GM20000 (cell line): ENCODE data around the gene C13orf46.

ENCODE experiments used
- DNase-seq: peaks from one replicate; pipeline ENCODE4 v3.0.0; 2012; ENCODE audit warnings: low spot score
- TF ChIP-seq, protein P1 (sequence below): IDR thresholded peaks from 2 replicates; pipeline ENCODE4 v1.5.1; 2012; ENCODE audit warnings: mild to moderate bottlenecking, control low read depth; ENCODE audit errors: extremely low read depth, missing control alignments

The C13orf46 gene

DNA sequence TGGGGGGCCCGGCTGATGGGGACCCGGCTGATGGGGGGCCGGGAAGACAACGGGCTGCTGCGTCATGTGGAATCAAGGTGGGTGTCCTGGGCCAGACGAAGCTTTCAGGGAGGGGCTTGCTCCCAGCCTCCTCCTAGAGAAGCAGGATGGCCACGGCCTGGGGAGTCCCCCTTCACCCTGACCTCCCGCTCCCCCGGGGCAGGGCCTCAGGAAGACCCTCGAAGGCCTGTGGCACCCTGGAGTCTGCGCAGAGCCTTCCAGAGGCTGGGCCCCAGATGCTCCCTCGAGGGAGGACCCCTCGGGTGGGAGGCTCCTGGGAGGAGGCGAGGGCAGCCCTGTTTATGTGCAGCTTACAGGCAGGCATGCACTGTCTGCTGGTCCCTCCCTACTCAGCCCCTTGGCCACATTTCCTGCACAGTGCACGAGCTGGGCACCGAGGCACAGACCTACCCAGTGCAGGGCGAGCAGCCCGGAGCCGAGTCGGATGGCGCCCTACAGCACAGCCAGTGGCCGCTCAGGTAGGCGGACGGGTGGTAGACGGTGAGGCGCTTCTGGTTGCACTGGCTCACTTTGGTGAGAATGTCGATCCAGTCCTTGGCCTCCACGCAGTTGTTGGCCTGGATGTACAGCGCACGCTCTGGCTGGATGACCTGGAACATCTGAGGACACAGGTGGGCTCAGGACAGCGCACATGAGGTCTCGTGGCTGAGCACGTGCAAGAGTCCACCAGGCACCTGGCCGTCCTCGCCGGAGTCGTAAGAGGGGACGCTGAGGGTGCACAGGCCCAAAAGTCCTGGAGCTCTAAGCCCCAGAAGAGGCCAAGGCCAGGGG lies 22.4 kb upstream of the C13orf46 start:
- no peak for DNase-seq
- TF ChIP-seq, protein P1, sequence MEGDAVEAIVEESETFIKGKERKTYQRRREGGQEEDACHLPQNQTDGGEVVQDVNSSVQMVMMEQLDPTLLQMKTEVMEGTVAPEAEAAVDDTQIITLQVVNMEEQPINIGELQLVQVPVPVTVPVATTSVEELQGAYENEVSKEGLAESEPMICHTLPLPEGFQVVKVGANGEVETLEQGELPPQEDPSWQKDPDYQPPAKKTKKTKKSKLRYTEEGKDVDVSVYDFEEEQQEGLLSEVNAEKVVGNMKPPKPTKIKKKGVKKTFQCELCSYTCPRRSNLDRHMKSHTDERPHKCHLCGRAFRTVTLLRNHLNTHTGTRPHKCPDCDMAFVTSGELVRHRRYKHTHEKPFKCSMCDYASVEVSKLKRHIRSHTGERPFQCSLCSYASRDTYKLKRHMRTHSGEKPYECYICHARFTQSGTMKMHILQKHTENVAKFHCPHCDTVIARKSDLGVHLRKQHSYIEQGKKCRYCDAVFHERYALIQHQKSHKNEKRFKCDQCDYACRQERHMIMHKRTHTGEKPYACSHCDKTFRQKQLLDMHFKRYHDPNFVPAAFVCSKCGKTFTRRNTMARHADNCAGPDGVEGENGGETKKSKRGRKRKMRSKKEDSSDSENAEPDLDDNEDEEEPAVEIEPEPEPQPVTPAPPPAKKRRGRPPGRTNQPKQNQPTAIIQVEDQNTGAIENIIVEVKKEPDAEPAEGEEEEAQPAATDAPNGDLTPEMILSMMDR: no peak

DNA sequence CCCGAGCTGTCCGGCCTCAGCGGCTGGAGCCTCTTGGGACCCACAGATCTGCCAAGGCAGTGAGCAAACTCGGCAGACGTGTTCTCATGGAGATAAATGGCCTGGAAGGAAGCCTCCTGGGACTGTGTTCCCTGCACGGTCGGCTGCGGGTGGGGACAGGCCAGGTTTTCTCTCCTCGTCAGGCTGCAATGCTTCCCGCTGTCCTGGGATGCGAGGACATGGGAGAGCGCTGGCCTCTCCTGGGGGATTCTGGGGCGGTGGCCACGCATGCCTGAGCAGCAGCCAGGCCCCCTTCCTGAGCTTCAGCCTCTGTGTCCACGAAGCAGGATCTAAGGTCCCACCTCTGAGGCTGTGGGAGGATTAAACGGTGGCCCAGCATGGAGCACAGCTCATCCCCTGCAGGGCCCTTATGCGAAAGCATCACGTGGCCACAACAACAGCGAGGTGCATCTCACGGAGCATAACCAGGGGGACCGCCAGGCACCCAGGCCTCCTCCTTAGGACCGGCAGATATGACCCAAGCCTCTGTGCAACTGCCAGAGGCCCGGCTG lies 21.2 kb upstream of the C13orf46 start:
- no peak for DNase-seq
- TF ChIP-seq, protein P1: no peak

DNA sequence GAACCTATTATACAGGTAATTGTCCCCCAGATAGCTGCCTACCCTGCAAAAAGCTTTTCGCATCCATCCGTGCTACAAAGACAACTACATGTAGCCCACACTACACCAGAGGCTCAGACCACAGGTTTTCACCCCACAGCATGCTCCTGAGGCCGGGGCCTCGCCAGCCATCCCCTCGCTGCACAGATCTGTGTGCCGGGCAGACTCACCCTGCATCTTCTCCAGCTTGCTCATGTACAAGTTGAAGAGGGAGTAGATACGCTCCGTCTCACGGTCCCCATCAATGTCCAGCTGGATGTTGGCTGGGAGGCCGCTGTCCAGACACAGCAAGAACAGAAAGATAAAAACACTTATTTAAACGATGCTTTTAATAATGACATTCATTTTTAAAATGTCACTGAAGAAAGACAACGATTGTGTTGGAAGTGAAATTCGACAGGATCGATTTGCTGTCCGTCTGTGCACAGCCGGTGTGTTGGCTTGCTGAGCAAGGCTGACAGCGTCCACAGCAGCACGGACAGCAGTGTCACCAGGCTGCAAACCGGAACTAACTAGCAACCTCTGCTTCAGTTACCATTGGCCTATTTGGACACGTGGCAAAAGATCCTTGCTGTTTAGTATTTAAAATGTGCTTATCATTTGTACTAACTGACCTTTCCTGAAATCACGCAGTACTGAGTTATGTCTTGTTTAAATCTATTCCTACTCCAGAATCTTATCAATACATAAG lies 18.6 kb upstream of the C13orf46 start:
- TF ChIP-seq, protein P1: no peak
- DNase-seq: no peak

DNA sequence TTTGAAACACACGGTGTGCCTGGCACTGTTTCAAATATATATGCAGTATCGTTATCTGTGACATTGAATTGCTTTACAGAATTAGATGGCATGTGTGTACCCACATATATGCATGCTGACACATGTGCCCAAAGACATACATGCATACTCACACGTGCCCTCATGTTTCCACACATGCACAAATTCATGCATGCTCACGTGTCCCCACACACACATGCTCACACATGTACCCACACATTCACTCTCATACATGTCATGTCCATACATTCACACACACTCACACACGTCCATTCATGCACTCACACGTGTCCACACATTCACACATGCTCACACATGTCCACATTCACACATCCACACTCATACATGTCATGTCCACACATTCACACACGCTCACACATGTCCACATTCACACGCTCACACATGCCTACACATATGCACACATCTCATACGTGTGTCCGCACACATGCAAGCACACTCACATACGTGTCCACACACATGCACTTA lies 17.9 kb upstream of the C13orf46 start:
- TF ChIP-seq, protein P1: no peak
- DNase-seq: no peak

DNA sequence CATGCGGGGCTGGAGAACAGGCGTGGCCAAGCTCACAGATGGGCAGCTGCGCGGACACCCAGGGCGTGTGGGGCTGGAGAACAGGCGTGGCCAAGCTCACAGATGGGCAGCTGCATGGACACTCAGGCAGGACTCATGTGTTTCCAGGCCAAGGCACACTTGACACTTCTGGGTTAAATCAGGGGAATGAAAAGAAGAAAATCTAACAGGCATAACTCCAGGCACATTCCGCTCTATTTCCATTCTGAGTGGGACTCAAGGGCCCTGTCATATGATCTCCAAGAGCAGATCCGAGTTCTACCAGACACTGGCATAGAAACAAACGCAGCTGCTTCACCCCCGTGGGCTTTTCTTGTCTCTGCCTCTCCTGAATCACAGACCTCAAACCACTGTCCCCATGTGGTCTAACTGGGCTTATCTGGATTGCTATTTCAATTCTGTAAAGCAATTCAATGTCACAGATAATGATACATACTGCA lies 17.4 kb upstream of the C13orf46 start:
- DNase-seq: no peak
- TF ChIP-seq, protein P1: no peak

DNA sequence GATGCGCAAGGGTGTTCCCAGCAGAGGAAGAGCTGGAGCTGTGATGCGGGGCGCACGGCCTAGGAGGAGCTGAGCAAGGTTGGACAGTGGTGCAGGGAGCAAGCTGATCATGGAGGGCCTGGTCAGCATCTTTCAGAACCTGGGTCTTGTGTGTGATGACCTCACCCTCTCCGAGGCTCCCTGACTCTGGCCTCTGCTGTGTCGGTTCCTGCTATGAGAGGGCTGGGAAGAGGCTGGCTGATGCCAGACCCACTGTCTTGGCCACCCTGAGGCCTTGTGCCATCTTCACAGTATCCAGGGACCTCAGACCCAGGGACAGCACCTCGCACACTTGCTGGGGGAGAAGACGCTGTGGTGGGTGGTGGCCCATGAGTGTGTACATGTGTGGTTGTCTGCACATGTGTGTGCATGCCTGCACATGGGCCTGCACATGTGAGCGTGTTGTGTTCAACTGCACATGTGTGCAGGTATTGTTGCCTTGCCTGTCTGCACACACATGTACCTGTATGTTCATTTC lies 16.5 kb upstream of the C13orf46 start:
- TF ChIP-seq, protein P1: no peak
- DNase-seq: no peak
